Measurements from ENCODE around the gene ZNF792.
"Not testable (repeated sequence)": the region's sequence is repeated elsewhere in the genome, so short reads cannot be mapped to it uniquely, and the experiment has no call there.

The ZNF792 gene

DNA sequence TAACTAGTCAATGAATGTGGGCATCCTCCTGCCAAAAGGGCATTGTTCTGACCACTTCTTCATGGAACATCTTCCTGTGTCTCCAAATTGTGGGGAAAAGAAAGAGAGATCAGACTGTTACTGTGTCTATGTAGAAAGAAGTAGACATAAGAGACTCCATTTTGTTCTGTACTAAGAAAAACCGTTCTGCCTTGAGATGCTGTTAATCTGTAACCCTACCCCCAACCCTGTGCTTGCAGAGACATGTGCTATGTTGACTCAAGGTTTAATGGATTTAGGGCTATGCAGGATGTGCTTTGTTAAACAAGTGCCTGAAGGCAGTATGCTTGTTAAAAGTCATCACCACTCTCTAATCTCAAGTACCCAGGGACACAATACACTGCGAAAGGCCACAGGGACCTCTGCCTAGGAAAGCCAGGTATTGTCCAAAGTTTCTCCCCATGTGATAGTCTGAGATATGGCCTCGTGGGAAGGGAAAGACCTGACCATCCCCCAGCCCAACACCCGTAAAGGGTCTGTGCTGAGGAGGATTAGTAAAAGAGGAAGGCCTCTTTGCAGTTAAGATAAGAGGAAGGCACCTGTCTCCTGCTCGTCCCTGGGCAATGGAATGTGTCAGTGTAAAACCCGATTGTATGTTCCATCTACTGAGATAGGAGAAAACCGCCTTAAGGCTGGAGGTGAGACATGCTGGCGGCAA, 43.8 kb downstream of the ZNF792 start:
- DNase-seq, result not testable (repeated sequence)

DNA sequence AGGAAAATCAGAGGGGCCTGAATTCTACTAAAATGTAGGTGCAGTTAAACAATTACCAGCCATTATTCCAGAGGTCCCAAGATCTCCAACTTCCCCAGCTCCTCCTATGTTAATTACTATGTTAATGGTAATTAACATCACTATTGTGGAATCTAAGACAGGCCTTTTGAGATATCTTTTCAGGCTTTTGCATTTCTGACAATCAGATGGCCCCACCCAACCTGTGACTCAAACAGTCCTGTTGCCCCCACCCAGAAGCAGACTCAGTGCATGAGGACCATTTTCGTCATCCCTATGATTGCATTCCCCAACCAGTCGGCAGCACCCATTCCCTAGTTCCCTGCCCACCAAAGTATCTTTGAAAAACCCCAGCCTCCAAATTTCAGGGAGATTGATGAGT, 45.8 kb downstream of the ZNF792 start:
- DNase-seq, result no peak

DNA sequence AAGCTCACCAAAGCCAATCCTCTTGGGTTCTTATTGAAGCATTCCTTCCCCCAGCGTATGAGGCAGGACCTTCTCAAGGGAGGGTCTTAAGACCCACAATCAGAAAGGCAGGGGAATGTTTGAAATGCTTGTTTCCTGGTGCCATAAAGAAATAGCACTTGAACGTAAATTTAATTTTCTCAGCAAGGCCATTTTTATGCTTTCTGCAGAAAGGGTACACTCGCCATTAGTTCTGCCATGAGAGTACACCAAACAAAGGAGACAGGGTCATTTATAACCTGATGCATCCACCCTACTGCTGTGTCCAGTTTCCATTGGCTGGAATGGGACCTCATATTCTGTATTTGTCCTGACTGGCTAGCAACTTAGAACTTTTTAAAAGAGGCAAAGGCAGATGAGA, 46.9 kb downstream of the ZNF792 start:
- DNase-seq, result not testable (repeated sequence)

DNA sequence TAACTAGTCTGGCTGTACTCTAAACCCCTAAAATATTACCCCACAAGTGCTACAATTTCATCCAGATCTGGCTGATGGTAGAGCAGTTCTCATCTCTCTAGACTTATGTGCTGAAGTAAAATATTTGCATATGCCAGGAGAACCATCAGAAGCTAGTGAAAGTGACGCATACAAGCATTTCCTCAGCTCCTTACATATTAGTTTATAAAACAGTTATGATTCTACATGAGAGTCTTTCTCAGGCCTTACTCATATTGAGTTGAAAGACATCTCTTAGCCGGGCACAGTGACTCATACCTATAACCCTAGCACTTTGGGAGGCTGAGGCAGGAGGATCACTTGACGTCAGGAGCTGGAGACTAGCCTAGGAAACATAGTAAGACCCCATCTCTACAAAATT, 53.3 kb downstream of the ZNF792 start:
- no peak for DNase-seq
